A549 (cell line): Measurements from ENCODE around the gene URI1. TPM values are rescaled to one million over a fixed set of nuclear protein-coding genes. Genes with fewer than 3 reads are reported as not detected.
"Not testable (repeated sequence)": the region's sequence is repeated elsewhere in the genome, so short reads cannot be mapped to it uniquely, and the experiment has no call there.

Experiments used
- ATAC-seq, 2 experiments: fragments of 200-7000 bp in 1 of 2; fragments of >200 bp in 1 of 2; cut with Nextera tagmentation in 1 of 2; cut with Tn5 transposase in 1 of 2; 3 replicates each; pipeline versions ENCODE4 v1.8.0 to v1.9.1; 2018 to 2020; ENCODE audit warnings: mild to moderate bottlenecking in 1 of 2, moderate library complexity in 1 of 2
- CTCF ChIA-PET: fragments of 300-600 bp; sonication (Branson Sonifier 250); formaldehyde crosslinking; extraction: SDS; loops from one replicate; lab custom pipeline; 2021; ENCODE audit warnings: antibody characterized with exemption, inconsistent platforms; lab: Yijun Ruan, JAX
- POLR2A ChIA-PET: fragments of 350-600 bp; formaldehyde crosslinking; extraction: SDS; loops from one replicate; lab custom pipeline; 2021; ENCODE audit warnings: antibody characterized with exemption, inconsistent platforms; lab: Yijun Ruan, JAX
- DNase-seq, 2 experiments: peaks; one replicate each; pipeline versions ENCODE4 v3.0.0 to v3.0.0-alpha.2; 2011 to 2016; ENCODE audit warnings: low read depth in 1 of 2, low spot score in 1 of 2
- FAIRE-seq: peaks from 2 replicates; lab custom pipeline; 2011; peaks lifted over from hg19 to GRCh38; lab: Jason Lieb, UNC
- H3K27ac ChIP-seq, 2 experiments: fragments of >200 bp; sonication (Bioruptor Twin); formaldehyde crosslinking; 3 replicates each; pipeline ENCODE4 v1.5.1; 2016 to 2017
- H3K4me1 ChIP-seq: fragments of >200 bp; sonication (Bioruptor Twin); formaldehyde crosslinking; 3 replicates; pipeline ENCODE4 v1.6.1; 2016
- H3K4me2 ChIP-seq: fragments of >200 bp; sonication (Bioruptor Twin); formaldehyde crosslinking; 3 replicates; pipeline ENCODE4 v1.6.1; 2016
- H3K4me3 ChIP-seq: fragments of >200 bp; sonication (Bioruptor Twin); formaldehyde crosslinking; 3 replicates; pipeline ENCODE4 v1.5.1; 2016
- H3K9me3 ChIP-seq: fragments of >200 bp; sonication (Bioruptor Twin); formaldehyde crosslinking; 3 replicates; pipeline ENCODE4 v1.6.1; 2016
- CBX8 ChIP-seq: fragments of 200-600 bp; sonication (generic); IDR thresholded peaks from 2 replicates; pipeline ENCODE4 v1.6.1; 2016
- CHD2 ChIP-seq: fragments of 150-350 bp; IDR thresholded peaks from 2 replicates; pipeline ENCODE4 v1.6.1; 2014; ENCODE audit warnings: low read length; ENCODE audit not compliant: partially characterized antibody
- EP300 ChIP-seq, 2 experiments: fragments of >200 bp; sonication (Bioruptor Twin); formaldehyde crosslinking; IDR thresholded peaks; 2 replicates in 1 of 2; 3 replicates in 1 of 2; pipeline ENCODE4 v1.6.1; 2016 to 2017
- FOSL2 ChIP-seq, 2 experiments: fragments of 450-650 bp in 1 of 2; fragments of >200 bp in 1 of 2; sonication (Bioruptor Twin) in 1 of 2; formaldehyde crosslinking; IDR thresholded peaks; 2 replicates each; pipeline versions ENCODE4 v1.5.0 to v1.6.1; 2016 to 2020; ENCODE audit warnings: mild to moderate bottlenecking in 1 of 2, moderate library complexity in 1 of 2
- FOXS1 ChIP-seq: fragments of 250-450 bp; sonication (Bioruptor Pico); IDR thresholded peaks from 2 replicates; pipeline ENCODE4 v1.5.0; 2020; ENCODE audit warnings: mild to moderate bottlenecking, moderate library complexity
- GATA3 ChIP-seq: IDR thresholded peaks from 2 replicates; pipeline ENCODE4 v1.6.1; 2012; ENCODE audit warnings: borderline replicate concordance
- HDAC2 ChIP-seq: fragments of 200-600 bp; sonication (generic); IDR thresholded peaks from 2 replicates; pipeline ENCODE4 v1.6.1; 2016
- HOXA7 ChIP-seq: fragments of 250-450 bp; sonication (Bioruptor Pico); IDR thresholded peaks from 2 replicates; pipeline ENCODE4 v1.5.0; 2020; ENCODE audit warnings: mild to moderate bottlenecking, moderate library complexity
- KDM1A ChIP-seq: fragments of 200-600 bp; sonication (generic); IDR thresholded peaks from 2 replicates; pipeline ENCODE4 v1.6.1; 2016; ENCODE audit warnings: low read depth, mild to moderate bottlenecking
- KDM5A ChIP-seq: fragments of 200-600 bp; sonication (generic); IDR thresholded peaks from 2 replicates; pipeline ENCODE4 v1.6.1; 2016; ENCODE audit warnings: antibody characterized with exemption, mild to moderate bottlenecking
- MAFK ChIP-seq: fragments of 450-650 bp; IDR thresholded peaks from 2 replicates; pipeline ENCODE4 v1.6.1; 2014; ENCODE audit not compliant: partially characterized antibody
- MYC ChIP-seq: IDR thresholded peaks from 2 replicates; pipeline ENCODE4 v1.6.1; 2012; ENCODE audit warnings: mild to moderate bottlenecking, inconsistent platforms, low read length, improper control_type of control experiment, borderline replicate concordance
- POLR2A ChIP-seq: IDR thresholded peaks from 2 replicates; pipeline ENCODE4 v1.6.1; 2012; ENCODE audit warnings: mild to moderate bottlenecking, low read length
- RARB ChIP-seq: fragments of 250-450 bp; sonication (Bioruptor Pico); IDR thresholded peaks from 2 replicates; pipeline ENCODE4 v1.8.0; 2021; ENCODE audit warnings: mild to moderate bottlenecking, moderate library complexity
- SMC3 ChIP-seq: fragments of >200 bp; sonication (Bioruptor Twin); formaldehyde crosslinking; IDR thresholded peaks from 3 replicates; pipeline ENCODE4 v1.6.1; 2018; ENCODE audit warnings: inconsistent platforms
- ZNF302 ChIP-seq: fragments of 250-450 bp; sonication (Bioruptor Pico); IDR thresholded peaks from 2 replicates; pipeline ENCODE4 v1.9.0; 2021; ENCODE audit warnings: inconsistent platforms, mild to moderate bottlenecking, moderate library complexity
- WGBS: methylation state at CpG from one replicate; pipeline ENCODE4 v1.1.6; 2017; ENCODE audit errors: missing lambda C conversion rate; 5-methylcytosine and 5-hydroxymethylcytosine counted together
- polyA plus RNA-seq, 4 experiments: library from polyadenylated mRNA; depleted of rRNA in 3 of 4; stranded (reverse); fragments of >200 nt; fragmentation: RNase III in 1 of 4; extraction: RNeasy Plus Mini Kit Qiagen cat#74134 plus additional on column Dnase treatment in 1 of 4; gene quantifications; 2 replicates in 3 of 4; 3 replicates in 1 of 4; pipeline ENCODE4 v1.2.3, GENCODE V29; 2011 to 2017
- TF ChIP-seq, protein P1 (sequence below): fragments of >200 bp; sonication (Bioruptor Twin); formaldehyde crosslinking; IDR thresholded peaks from 2 replicates; pipeline ENCODE4 v1.6.1; 2016
- TF ChIP-seq, protein P2 (sequence below): fragments of 250-450 bp; sonication (Bioruptor Pico); IDR thresholded peaks from 2 replicates; pipeline ENCODE4 v1.5.0; 2020; ENCODE audit warnings: low read depth, mild to moderate bottlenecking, moderate library complexity

URI1 gene
- polyA plus RNA-seq, 2 of the 4 experiments (the other 2 are of a cell fraction) = 116 to 228 TPM

DNA sequence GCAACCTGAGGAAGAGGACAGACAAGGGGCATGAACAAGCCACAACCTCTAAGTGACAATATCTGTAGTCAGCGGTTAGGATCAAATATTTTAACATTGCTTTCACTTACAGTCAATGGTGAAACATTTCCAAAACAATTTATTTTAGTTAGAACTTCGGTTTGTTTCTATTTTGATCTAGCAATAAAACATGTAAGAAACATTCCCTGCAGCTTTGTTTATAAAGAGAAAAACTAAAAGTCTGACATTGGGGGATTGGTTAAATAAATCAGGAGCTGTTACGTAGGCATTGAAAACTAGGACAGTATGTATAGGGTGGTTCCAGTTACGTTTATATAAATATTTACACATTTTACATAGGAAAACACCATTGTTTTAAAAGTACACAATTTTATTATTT is 3.4 kb downstream of the URI1 start (continued):
- TF ChIP-seq, protein P1, sequence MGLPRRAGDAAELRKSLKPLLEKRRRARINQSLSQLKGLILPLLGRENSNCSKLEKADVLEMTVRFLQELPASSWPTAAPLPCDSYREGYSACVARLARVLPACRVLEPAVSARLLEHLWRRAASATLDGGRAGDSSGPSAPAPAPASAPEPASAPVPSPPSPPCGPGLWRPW = no peak
- TF ChIP-seq KDM1A (no peak), RARB (CRISPR knock-in tag) (no peak), CHD2 (no peak), HDAC2 (no peak), FOSL2 (IDR thresholded peaks at IDR 0.05) (no peak), FOSL2 (CRISPR knock-in tag; IDR thresholded peaks at IDR 0.05) (no peak), GATA3 (no peak)
- TF ChIP-seq, protein P2, sequence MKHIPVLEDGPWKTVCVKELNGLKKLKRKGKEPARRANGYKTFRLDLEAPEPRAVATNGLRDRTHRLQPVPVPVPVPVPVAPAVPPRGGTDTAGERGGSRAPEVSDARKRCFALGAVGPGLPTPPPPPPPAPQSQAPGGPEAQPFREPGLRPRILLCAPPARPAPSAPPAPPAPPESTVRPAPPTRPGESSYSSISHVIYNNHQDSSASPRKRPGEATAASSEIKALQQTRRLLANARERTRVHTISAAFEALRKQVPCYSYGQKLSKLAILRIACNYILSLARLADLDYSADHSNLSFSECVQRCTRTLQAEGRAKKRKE (CRISPR knock-in tag) = no peak
- TF ChIP-seq, all 56 proteins: peak for 0

DNA sequence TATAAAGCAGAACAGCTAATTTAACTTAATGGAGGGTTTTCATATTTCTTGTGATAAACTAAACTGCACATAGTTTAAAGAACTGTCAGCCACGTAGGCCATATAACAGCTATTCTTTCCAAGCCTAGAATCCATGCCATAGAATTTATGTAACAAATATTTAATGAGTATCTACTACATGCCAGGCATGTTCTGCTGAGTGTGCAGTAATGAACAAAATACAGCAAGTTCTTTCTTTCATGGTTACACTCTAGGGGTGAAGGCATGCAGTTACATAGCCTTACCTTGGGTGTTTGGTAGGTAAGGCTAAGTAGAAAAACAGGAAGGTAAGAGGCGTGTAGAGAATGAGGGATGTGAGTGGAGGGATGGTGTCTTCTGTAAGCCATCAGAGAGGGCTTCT is 4.6 kb downstream of the URI1 start:
- POLR2A ChIA-PET = interaction anchor here (1.2 kb wide), 1 partner anchor 340 kb away, joined by 4 read pairs; the partner anchor contains the start of gene POP4

DNA sequence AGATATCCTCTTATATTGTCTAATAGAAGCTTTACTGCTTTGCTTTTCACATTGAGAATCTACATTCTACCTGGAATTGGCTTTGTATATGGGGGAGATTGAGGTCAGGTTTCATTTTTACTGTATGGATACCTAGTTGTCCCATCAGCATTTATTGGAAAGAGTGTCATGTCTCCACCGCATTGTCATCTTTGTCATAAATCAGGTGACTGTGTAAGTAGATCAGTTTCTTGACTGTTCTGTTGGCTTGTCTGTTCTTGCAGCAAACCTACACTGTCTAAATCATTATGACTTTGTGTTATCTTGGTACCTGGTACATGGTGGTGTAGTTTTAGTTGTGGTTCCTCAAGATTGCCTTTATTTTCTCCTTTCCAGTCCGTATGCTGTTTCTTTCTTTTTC is 5.8 kb downstream of the URI1 start:
- H3K9me3 ChIP-seq = no peaks in the 10 kb centered on the region
- DNase-seq (no peak), ATAC-seq (peak; percentile 26 to 33; a peak in 2 of 6 replicates), FAIRE-seq (peak; percentile 99)
- peaks cover 59% of the 10 kb centered on the region for H3K4me1 ChIP-seq
- no peak overlapping the region for H3K4me3 ChIP-seq
- ChIA-PET POLR2A (no interaction called here), CTCF (no interaction called here)
- H3K4me2 ChIP-seq = peak overlapping the region; percentile 58
- peak overlapping the region; percentile 10 to 16; a peak in 2 of 6 replicates for H3K27ac ChIP-seq
- TF ChIP-seq POLR2A (no peak), MAFK (peak; percentile 70), FOXS1 (CRISPR knock-in tag) (no peak), ZNF302 (CRISPR knock-in tag) (no peak), CBX8 (no peak)
- TF ChIP-seq, protein P2 (CRISPR knock-in tag) = no peak
- 59% methylated on average over 2 of the region's 2 CpGs for WGBS

More for the DNA sequence above, 4.6 kb downstream of the URI1 start:
- peak overlapping the region; percentile 58; the same call in 1 of the 3 replicates for H3K4me2 ChIP-seq
- CTCF ChIA-PET = interaction anchor here (0.5 to 2.4 kb wide), 5 partner anchors 9 to 810 kb away, joined by 3 to 9 read pairs (median 4); no protein-coding TSS in a partner anchor
- no peak overlapping the region for H3K4me3 ChIP-seq
- H3K4me1 ChIP-seq = peaks cover 53% of the 10 kb centered on the region
- no peak for ATAC-seq
- 89% methylated on average over 2 of the region's 2 CpGs for WGBS
- TF ChIP-seq MAFK (peak; percentile 98), EP300 (IDR thresholded peaks at IDR 0.05) (no peak)
- DNase-seq = no peak
- FAIRE-seq = no peak
- no peaks in the 10 kb centered on the region for H3K9me3 ChIP-seq
- no peak overlapping the region for H3K27ac ChIP-seq

DNA sequence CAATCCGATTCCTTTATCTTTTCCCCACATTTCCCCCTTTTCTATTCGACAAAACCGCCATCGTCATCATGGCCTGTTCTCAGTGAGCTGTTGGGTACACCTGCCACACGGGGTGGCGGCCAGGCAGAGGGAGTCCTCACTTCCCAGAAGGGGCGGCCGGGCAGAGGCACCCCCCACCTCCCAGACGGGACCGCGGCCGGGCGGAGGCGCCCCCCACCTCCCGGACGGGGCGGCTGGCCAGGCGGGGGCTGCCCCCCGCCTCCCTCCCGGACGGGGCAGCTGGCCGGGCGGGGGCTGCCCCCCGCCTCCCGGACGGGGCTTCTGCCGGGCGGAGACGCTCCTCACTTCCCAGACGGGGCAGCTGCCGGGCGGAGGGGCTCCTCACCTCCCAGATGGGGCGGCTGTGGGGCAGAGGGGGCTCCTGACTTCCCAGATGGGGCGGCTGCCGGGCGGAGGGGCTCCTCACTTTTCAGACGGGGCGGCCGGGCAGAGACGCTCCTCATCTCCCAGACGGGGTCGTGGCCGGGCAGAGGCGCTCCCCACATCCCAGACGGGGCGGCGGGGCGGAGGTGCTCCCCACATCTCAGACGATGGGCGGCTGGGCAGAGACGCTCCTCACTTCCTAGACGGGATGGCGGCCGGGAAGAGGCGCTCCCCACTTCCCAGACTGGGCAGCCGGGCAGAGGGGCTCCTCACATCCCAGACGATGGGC is 6.9 kb downstream of the URI1 start:
- Histone ChIP-seq H3K4me2 (peak overlapping the region; percentile 58), H3K4me1 (peaks cover 60% of the 10 kb centered on the region)
- H3K4me3 ChIP-seq, CTCF ChIA-PET, POLR2A ChIA-PET, H3K9me3 ChIP-seq, FAIRE-seq, DNase-seq, H3K27ac ChIP-seq, ATAC-seq: not testable (repeated sequence)
- 91% methylated on average over 28 of the region's 57 CpGs for WGBS

DNA sequence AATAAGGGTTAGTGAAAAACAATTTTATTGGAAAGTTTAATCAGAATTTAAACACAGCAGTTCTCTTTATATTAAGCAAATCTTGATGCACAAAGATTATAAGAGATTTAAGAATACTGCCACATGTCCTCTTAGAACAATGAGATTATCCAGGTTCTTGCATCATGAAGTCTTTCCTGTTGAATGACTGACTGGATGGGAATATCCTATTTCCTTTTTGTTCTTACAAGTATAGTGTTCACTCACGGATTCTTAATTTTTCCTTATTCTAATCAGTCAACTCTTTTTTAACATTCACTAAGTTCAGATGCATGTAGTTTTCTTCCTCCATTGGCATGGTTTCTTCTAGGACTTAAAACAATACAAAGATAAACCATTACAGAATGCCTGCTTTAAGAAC is 10.1 kb downstream of the URI1 start:
- FAIRE-seq (peak; percentile 97), ATAC-seq (no peak), DNase-seq (no peak)
- Histone ChIP-seq H3K27ac (no peak overlapping the region), H3K4me2 (no peak overlapping the region), H3K9me3 (no peaks in the 10 kb centered on the region), H3K4me1 (peaks cover 28% of the 10 kb centered on the region), H3K4me3 (no peak overlapping the region)
- WGBS = 93% methylated on average over 1 of the region's 1 CpG
- TF ChIP-seq SMC3 = no peak
- 0 out of 2 replicates have a peak, but pooled peaks have one; percentile 16 for TF ChIP-seq MYC
- TF ChIP-seq HDAC2 = no peak
- TF ChIP-seq HOXA7 (CRISPR knock-in tag) = no peak
- no peak for TF ChIP-seq KDM5A
- POLR2A ChIA-PET = no interaction called here
- CTCF ChIA-PET = interaction anchor here (1.0 kb wide), 1 partner anchor 25 kb away, joined by 3 read pairs; no protein-coding TSS in a partner anchor
